ENCODE measurements around the gene ZBED4. TPM values are rescaled to one million over a fixed set of nuclear protein-coding genes. Genes with fewer than 3 reads are reported as not detected.
"Not testable (repeated sequence)": the region's sequence is repeated elsewhere in the genome, so short reads cannot be mapped to it uniquely, and the experiment has no call there.

The ZBED4 gene
- total and polyA plus RNA-seq, 2 experiments from 2014 or later = 11.1 to 18.4 TPM

DNA sequence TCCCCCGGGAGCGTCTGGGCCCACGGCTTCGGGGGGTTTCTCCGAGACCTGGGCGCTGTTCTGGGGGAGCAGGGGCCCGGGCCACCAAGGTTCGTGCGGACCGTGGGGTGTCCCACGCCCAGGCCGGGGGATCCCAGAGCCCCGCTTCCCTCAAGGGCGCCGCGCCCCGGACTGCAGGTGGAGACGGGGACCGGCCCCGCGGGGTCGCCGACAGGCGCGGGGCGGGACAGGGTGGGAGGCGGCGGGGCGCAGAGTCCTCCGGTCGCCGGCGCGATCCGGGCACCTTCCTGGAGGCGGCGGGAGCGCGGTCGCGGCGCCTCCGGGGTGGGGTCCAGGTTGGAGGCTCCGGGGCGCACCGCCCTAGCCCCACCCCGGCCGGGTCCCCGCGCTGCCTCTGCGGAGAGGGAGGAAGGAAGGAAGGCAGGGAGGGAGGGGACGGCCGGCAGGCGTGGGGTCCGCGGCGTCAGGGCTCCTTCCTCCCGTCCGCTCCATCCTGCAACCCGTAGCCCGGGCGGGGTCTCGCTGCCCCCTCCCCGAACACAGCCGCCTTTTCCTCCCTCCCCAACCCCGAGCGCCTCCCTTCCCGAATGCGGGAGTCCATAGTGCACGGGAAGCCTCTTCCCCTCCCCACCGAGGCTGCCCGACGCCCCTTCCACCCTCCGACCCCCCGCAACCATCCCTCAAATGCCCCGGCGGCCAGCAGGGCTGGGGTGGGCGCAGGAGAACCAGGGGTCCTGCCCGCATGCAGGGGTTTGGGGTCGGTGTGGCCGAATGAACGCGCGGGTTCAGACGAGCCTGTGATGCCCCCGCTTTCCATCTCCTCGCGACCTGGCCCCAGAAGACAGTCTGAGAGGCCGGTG, 4.3 kb upstream of the ZBED4 start:
- no peak for DNase-seq (ENCODE audit: low read depth in 1 of 2, low spot score in 1 of 2)
- Histone ChIP-seq H3K27ac (no peak overlapping the region), H3K4me1 (ENCODE audit: low read depth) (no peaks in the 10 kb centered on the region), H3K27me3 (peaks cover 83% of the 10 kb centered on the region), H3K4me3 (peak overlapping the region; percentile 33), H3K9me3 (ENCODE audit: low read depth) (no peaks in the 10 kb centered on the region), H3K36me3 (no peaks in the 10 kb centered on the region)
- TF ChIP-seq, protein P1, sequence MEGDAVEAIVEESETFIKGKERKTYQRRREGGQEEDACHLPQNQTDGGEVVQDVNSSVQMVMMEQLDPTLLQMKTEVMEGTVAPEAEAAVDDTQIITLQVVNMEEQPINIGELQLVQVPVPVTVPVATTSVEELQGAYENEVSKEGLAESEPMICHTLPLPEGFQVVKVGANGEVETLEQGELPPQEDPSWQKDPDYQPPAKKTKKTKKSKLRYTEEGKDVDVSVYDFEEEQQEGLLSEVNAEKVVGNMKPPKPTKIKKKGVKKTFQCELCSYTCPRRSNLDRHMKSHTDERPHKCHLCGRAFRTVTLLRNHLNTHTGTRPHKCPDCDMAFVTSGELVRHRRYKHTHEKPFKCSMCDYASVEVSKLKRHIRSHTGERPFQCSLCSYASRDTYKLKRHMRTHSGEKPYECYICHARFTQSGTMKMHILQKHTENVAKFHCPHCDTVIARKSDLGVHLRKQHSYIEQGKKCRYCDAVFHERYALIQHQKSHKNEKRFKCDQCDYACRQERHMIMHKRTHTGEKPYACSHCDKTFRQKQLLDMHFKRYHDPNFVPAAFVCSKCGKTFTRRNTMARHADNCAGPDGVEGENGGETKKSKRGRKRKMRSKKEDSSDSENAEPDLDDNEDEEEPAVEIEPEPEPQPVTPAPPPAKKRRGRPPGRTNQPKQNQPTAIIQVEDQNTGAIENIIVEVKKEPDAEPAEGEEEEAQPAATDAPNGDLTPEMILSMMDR (IDR thresholded peaks at IDR 0.05; ENCODE audit: low read depth, low read length) = no peak

DNA sequence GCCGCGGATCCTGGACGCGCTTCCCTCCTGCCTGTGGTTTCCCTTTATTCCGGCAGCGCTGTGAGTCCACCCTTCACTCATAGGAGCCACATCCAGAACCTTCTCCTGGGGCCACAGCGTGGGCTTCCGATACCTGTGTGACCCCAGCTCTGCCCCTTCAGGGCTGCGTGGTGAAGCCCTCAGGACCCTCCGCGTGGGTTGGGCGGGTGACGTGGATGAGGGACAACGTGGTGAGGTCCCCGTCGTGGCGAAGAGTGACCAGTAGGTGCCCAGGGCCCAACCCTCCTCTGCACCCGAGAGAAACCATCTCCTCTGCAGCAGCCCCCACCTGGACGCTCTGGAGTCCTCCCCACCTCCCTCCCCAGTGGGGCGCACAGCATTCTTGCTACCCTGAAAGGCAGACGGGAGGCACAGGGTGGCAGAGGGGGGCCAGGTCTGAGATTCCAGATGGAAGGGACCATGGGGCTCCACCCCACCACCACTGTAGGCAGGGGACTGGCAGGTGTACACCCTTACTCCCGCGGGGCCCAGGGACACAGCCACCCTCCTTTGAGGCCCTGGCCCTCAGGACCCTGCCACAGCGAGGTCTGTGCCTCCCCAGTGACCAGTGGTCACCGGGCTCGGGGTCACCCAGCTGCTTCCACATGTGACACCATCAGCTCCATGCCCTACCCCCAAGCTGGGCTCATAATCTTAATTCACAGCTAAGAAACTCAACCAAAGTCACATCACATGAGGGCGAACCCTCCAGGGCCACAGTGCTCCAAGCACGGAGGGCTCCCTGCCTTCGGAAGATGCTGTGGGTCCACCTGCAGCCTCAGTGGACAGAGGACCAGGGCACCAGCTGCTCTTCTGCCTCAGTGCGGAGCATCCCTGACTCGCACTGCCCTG, 3.4 kb upstream of the ZBED4 start:
- Histone ChIP-seq H3K27me3 (peaks cover 75% of the 10 kb centered on the region), H3K36me3 (no peaks in the 10 kb centered on the region), H3K4me3 (no peak overlapping the region), H3K9me3 (ENCODE audit: low read depth) (no peaks in the 10 kb centered on the region), H3K4me1 (ENCODE audit: low read depth) (peaks cover 5% of the 10 kb centered on the region), H3K27ac (no peak overlapping the region)
- TF ChIP-seq, protein P1 (IDR thresholded peaks at IDR 0.05; ENCODE audit: low read depth, low read length) = no peak
- no peak for DNase-seq (ENCODE audit: low read depth in 1 of 2, low spot score in 1 of 2)

DNA sequence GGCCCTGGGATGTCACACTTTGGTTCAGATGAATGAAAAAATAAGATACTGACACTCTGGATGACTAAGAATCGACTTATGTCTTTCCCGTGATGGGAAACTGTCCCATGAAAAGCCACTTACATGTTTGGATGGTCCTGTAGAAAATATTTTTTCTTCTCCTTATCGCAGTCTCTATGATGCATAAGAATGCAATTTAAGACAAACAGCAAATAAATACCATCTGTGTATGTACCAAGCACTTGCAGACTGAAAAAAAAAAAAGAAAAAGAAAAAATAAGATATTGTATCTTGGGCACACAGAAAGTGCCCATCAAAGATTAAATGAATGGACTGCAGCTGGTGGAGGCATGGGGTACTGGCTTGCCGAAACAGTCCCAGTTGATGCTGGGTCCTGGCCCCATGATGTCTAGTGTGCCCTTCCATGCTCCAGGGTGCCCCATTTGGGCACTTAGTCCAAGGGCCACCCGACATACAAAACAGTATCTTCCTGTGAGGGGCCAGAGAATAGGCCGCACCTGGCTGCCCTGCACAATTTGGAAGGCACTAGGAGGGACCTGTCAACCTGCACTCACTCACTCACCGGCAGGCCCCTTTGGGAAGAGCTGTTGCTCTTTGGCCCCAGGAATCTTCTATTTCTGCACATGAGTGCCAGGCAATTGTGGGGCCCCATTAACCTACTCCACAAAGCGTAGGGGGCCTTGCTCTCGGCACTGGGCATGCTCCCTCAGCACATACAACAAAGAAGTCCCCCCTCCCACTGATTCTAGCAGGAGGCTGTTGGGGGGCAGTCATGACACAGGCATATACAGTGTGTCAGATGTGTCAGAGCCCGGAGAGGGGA, 2.5 kb upstream of the ZBED4 start:
- peaks cover 8% of the 10 kb centered on the region for H3K4me1 ChIP-seq (ENCODE audit: low read depth)
- TF ChIP-seq, protein P1 (IDR thresholded peaks at IDR 0.05; ENCODE audit: low read depth, low read length) = no peak
- H3K9me3 ChIP-seq (ENCODE audit: low read depth) = no peaks in the 10 kb centered on the region
- no peak overlapping the region for H3K27ac ChIP-seq
- DNase-seq (ENCODE audit: low read depth in 1 of 2, low spot score in 1 of 2) = no peak
- H3K27me3 ChIP-seq = peaks cover 65% of the 10 kb centered on the region
- no peak overlapping the region for H3K4me3 ChIP-seq
- H3K36me3 ChIP-seq = no peaks in the 10 kb centered on the region

DNA sequence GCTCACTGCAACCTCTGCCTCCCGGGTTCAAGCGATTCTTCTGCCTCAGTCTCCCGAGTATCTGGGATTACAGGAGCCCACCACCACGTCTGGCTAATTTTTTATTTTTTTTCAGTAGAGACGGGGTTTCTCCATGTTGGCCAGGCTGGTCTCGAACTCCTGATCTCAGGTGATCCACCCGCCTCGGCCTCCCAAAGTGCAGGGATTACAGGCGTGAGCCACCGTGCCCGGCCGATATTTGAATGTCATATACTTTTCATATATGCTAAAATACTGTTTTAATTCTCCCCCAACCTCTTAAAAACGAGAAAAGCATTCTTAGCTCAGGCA, 1.1 kb upstream of the ZBED4 start:
- not testable (repeated sequence) for H3K27ac ChIP-seq; H3K9me3 ChIP-seq (ENCODE audit: low read depth); H3K4me1 ChIP-seq (ENCODE audit: low read depth); H3K36me3 ChIP-seq; DNase-seq (ENCODE audit: low read depth in 1 of 2, low spot score in 1 of 2)
- peaks cover 52% of the 10 kb centered on the region for H3K27me3 ChIP-seq
- H3K4me3 ChIP-seq = peak overlapping the region; percentile 79

DNA sequence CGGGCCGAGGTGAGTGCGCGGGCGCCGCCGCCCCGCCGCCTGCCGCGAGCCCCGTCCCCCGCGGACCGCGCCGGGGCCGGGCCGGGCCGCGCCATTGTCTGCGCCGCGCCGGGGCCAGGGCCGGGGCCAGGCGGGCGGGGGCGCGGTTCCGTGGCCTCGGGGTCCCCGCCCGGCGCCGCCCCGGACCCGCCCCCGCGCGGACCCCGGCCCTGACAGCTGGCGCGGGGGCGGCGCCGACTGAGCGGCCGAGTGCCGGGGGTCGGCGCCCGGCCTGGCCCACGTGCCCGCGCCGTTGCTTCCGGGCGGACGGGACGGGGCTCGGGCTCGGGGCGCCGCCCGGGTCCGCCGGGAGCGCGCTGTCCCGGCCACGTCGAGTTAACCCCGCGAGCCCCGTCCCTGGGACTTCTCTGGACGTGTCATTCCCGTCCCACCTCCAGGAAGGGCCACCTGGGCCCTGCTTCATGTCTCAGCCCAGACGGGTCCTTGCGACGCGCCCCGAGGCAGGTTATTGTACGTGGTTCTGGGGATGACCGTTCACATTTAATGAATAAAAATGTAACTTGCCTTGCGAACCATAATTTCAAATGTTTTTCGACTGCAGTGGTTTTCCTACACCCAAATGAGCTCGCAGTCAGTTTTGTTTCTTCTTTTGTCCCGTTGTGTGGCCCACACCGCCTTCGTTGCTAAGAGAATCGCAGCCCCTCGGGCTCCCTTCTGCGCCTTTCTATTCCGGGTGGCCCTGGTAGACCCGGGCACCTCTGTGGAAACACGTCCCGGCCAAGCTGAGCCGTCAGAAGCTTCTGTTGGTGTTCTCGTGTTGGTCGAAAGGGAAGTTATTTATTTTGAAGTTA, 562 bp downstream of the ZBED4 start:
- Histone ChIP-seq H3K27ac (no peak overlapping the region), H3K9me3 (ENCODE audit: low read depth) (no peaks in the 10 kb centered on the region)
- DNase-seq (ENCODE audit: low read depth in 1 of 2, low spot score in 1 of 2) = peak; percentile 27 to 40

More for the DNA sequence above, 562 bp downstream of the ZBED4 start:
- TF ChIP-seq, protein P1 (IDR thresholded peaks at IDR 0.05; ENCODE audit: low read depth, low read length) = no peak
- Histone ChIP-seq H3K27me3 (peaks cover 35% of the 10 kb centered on the region), H3K4me1 (ENCODE audit: low read depth) (peaks cover 8% of the 10 kb centered on the region), H3K36me3 (no peaks in the 10 kb centered on the region), H3K4me3 (peak overlapping the region; percentile 48)

Data from cardiac muscle cell (in vitro differentiated cells and primary cell).